H9 (cell line): ENCODE data around the gene PRSS8. TPM values are rescaled to one million over a fixed set of nuclear protein-coding genes. Genes with fewer than 3 reads are reported as not detected.

Experiments used
- DNase-seq: peaks from one replicate; pipeline ENCODE4 v3.0.0-alpha.2; 2017
- H2AFZ ChIP-seq: one replicate; pipeline ENCODE4 v1.6.1; 2013; ENCODE audit warnings: mild to moderate bottlenecking, low read length, control low read depth, moderate library complexity
- H2AK5ac ChIP-seq: 2 replicates; pipeline ENCODE4 v1.6.1; 2013; ENCODE audit warnings: low read length, control low read depth, mixed read lengths; ENCODE audit not compliant: insufficient read length
- H2BK120ac ChIP-seq: one replicate; pipeline ENCODE4 v1.6.1; 2013; ENCODE audit warnings: low read depth, mild to moderate bottlenecking, low read length, control low read depth, inconsistent platforms; ENCODE audit not compliant: poor library complexity, severe bottlenecking
- H2BK12ac ChIP-seq: 2 replicates; pipeline ENCODE4 v1.6.1; 2013; ENCODE audit warnings: low read length, control low read depth, mixed read lengths, low read depth; ENCODE audit not compliant: insufficient read length
- H2BK15ac ChIP-seq: 2 replicates; pipeline ENCODE4 v1.6.1; 2013; ENCODE audit warnings: low read depth, low read length, control low read depth
- H2BK20ac ChIP-seq: one replicate; pipeline ENCODE4 v1.6.1; 2013; ENCODE audit warnings: low read depth, mild to moderate bottlenecking, low read length, control low read depth, inconsistent platforms; ENCODE audit not compliant: poor library complexity, severe bottlenecking
- H2BK5ac ChIP-seq: 2 replicates; pipeline ENCODE4 v1.6.1; 2013; ENCODE audit warnings: low read length, control low read depth, mixed read lengths; ENCODE audit not compliant: insufficient read length
- H3K14ac ChIP-seq: 2 replicates; pipeline ENCODE4 v1.6.1; 2013; ENCODE audit warnings: low read length, control low read depth; ENCODE audit not compliant: insufficient read depth
- H3K18ac ChIP-seq: 2 replicates; pipeline ENCODE4 v1.6.1; 2013; ENCODE audit warnings: low read depth, mild to moderate bottlenecking, mixed read lengths, low read length, control low read depth; ENCODE audit not compliant: insufficient read length
- H3K23ac ChIP-seq: 2 replicates; pipeline ENCODE4 v1.6.1; 2013; ENCODE audit warnings: low read length, control low read depth, mixed read lengths, low read depth; ENCODE audit not compliant: insufficient read length
- H3K23me2 ChIP-seq: 2 replicates; pipeline ENCODE4 v1.6.1; 2013; ENCODE audit warnings: low read depth, mild to moderate bottlenecking, mixed read lengths, low read length, control low read depth; ENCODE audit not compliant: insufficient read length, poor library complexity, severe bottlenecking
- H3K27ac ChIP-seq: 2 replicates; pipeline ENCODE4 v1.5.1; 2013; ENCODE audit warnings: low read length, control low read depth, mixed read lengths, low read depth; ENCODE audit not compliant: insufficient read length
- H3K27me3 ChIP-seq: 2 replicates; pipeline ENCODE4 v1.6.1; 2013; ENCODE audit warnings: low read length, control low read depth, inconsistent platforms; ENCODE audit not compliant: insufficient read depth
- H3K4ac ChIP-seq: 2 replicates; pipeline ENCODE4 v1.6.1; 2013; ENCODE audit warnings: low read depth, mild to moderate bottlenecking, control low read depth, inconsistent platforms, low read length, moderate library complexity
- H3K4me1 ChIP-seq: 2 replicates; pipeline ENCODE4 v1.6.1; 2013; ENCODE audit warnings: low read length, control low read depth, inconsistent platforms; ENCODE audit not compliant: insufficient read depth
- H3K4me2 ChIP-seq: 2 replicates; pipeline ENCODE4 v1.6.1; 2013; ENCODE audit warnings: low read length, control low read depth, mixed read lengths; ENCODE audit not compliant: insufficient read length, insufficient read depth
- H3K56ac ChIP-seq: 2 replicates; pipeline ENCODE4 v1.6.1; 2013; ENCODE audit warnings: low read depth, mild to moderate bottlenecking, mixed read lengths, low read length, control low read depth; ENCODE audit not compliant: insufficient read length
- H3K79me1 ChIP-seq: 2 replicates; pipeline ENCODE4 v1.6.1; 2013; ENCODE audit warnings: low read depth, mild to moderate bottlenecking, moderate library complexity, low read length, control low read depth, inconsistent platforms; ENCODE audit not compliant: insufficient read depth, poor library complexity, severe bottlenecking
- H3K79me2 ChIP-seq: 2 replicates; pipeline ENCODE4 v1.6.1; 2013; ENCODE audit warnings: low read length, control low read depth, inconsistent platforms; ENCODE audit not compliant: insufficient read depth
- H3K9ac ChIP-seq: 2 replicates; pipeline ENCODE4 v1.6.1; 2013; ENCODE audit warnings: low read length, control low read depth, mixed read lengths; ENCODE audit not compliant: insufficient read length; ENCODE audit errors: extremely low read depth
- H3K9me3 ChIP-seq: one replicate; pipeline ENCODE4 v1.6.1; 2013; ENCODE audit warnings: low read depth, low read length, inconsistent platforms; ENCODE audit not compliant: control insufficient read depth
- H3T11ph ChIP-seq: one replicate; pipeline ENCODE4 v1.6.1; 2013; ENCODE audit warnings: mild to moderate bottlenecking, low read length, control low read depth, inconsistent platforms
- H4K20me1 ChIP-seq: one replicate; pipeline ENCODE4 v1.6.1; 2013; ENCODE audit not compliant: control insufficient read depth, insufficient read length, insufficient read depth
- H4K5ac ChIP-seq: 2 replicates; pipeline ENCODE4 v1.6.1; 2013; ENCODE audit warnings: low read depth, mild to moderate bottlenecking, mixed read lengths, low read length, control low read depth; ENCODE audit not compliant: insufficient read length
- H4K8ac ChIP-seq: replicated peaks from 2 replicates; pipeline ENCODE4 v1.6.1; 2013; ENCODE audit warnings: low read length, control low read depth, mixed read lengths, low read depth; ENCODE audit not compliant: insufficient read length
- H4K91ac ChIP-seq: 2 replicates; pipeline ENCODE4 v1.6.1; 2013; ENCODE audit warnings: low read depth, mild to moderate bottlenecking, moderate library complexity, mixed read lengths, low read length, control low read depth; ENCODE audit not compliant: insufficient read length
- H3K27ac Mint-ChIP-seq, 3 experiments: 2 replicates in 2 of 3; 3 replicates in 1 of 3; pipeline ENCODE4 v1.8.0; 2020 to 2021; ENCODE audit warnings: mixed read lengths in 3 of 3, mild to moderate bottlenecking in 1 of 3, moderate library complexity in 1 of 3
- H3K27me3 Mint-ChIP-seq: 2 replicates; pipeline ENCODE4 v1.8.0; 2021; ENCODE audit warnings: low read depth, mild to moderate bottlenecking, moderate library complexity, mixed read lengths
- H3K36me3 Mint-ChIP-seq, 3 experiments: 2 replicates in 2 of 3; 3 replicates in 1 of 3; pipeline ENCODE4 v1.8.0; 2020 to 2021; ENCODE audit warnings: low read depth in 3 of 3, mixed read lengths in 3 of 3; ENCODE audit not compliant: insufficient read depth in 1 of 3
- H3K4me1 Mint-ChIP-seq, 2 experiments: 2 replicates each; pipeline ENCODE4 v1.8.0; 2020; ENCODE audit warnings: mixed read lengths in 2 of 2
- H3K4me3 Mint-ChIP-seq, 2 experiments: 2 replicates in 1 of 2; 3 replicates in 1 of 2; pipeline ENCODE4 v1.8.0; 2020 to 2021; ENCODE audit warnings: mild to moderate bottlenecking in 2 of 2, mixed read lengths in 2 of 2, moderate library complexity in 1 of 2
- H3K9me3 Mint-ChIP-seq, 2 experiments: 2 replicates in 1 of 2; 3 replicates in 1 of 2; pipeline ENCODE4 v1.8.0; 2020; ENCODE audit warnings: mild to moderate bottlenecking in 2 of 2, mixed read lengths in 2 of 2, moderate library complexity in 1 of 2
- CTCF ChIP-seq: fragments of 200-600 bp; sonication (generic); conservative IDR thresholded peaks from 3 replicates; pipeline ENCODE4 v1.8.0; 2021; ENCODE audit warnings: antibody characterized with exemption, mild to moderate bottlenecking
- WGBS: extraction: QIAGEN DNeasy Blood & Tissue Kit; methylation state at CpG from one replicate; pipeline ENCODE4 v1.1.7; 2013; ENCODE audit warnings: missing lambda C conversion rate, low lambda C conversion rate, mixed read lengths; ENCODE audit not compliant: insufficient read length; ENCODE audit errors: extremely low coverage; 5-methylcytosine and 5-hydroxymethylcytosine counted together
- total RNA-seq: library from RNA; stranded (reverse); gene quantifications from 2 replicates; pipeline ENCODE4 v1.2.1, GENCODE V29; 2021

PRSS8 gene
- total RNA-seq, 1 experiment from 2014 or later, result 64.0 TPM

GRCh38 chr16:31181102-31181830 is 45.7 kb upstream of the PRSS8 start:
- Histone ChIP-seq H3K4ac (no peak overlapping the region), H2BK15ac (no peak overlapping the region), H3K18ac (no peak overlapping the region), H3K79me2 (peaks cover 39% of the 10 kb centered on the region), H3K27me3 (no peaks in the 10 kb centered on the region), H3K14ac (no peak overlapping the region), H3T11ph (no peak overlapping the region), H3K9ac (peak overlapping the region; percentile 97), H3K79me1 (peaks cover 11% of the 10 kb centered on the region), H4K91ac (no peak overlapping the region), H4K5ac (no peak overlapping the region), H3K27ac (no peak overlapping the region), H4K8ac (no peak overlapping the region), H2AFZ (no peak overlapping the region), H2BK5ac (no peak overlapping the region), H2BK20ac (no peak overlapping the region), H4K20me1 (no peaks in the 10 kb centered on the region), H3K4me1 (no peaks in the 10 kb centered on the region; the same call in 1 of the 2 replicates), H3K56ac (no peak overlapping the region), H2BK12ac (no peak overlapping the region), H2AK5ac (no peak overlapping the region), H3K4me2 (peak overlapping the region; percentile 87), H3K23me2 (peaks cover 9% of the 10 kb centered on the region), H3K23ac (no peak overlapping the region), H3K9me3 (no peaks in the 10 kb centered on the region), H2BK120ac (no peak overlapping the region)
- Mint-ChIP-seq H3K36me3 (peaks cover 53 to 56% (median 54%) of the 10 kb centered on the region in 3 experiments), H3K27me3 (peaks cover 2% of the 10 kb centered on the region), H3K4me3 (peak overlapping the region; percentile 97 to 99), H3K4me1 (peaks cover 36 to 42% of the 10 kb centered on the region in 2 experiments), H3K27ac (peak overlapping the region; percentile 92 to 100 (median 100)), H3K9me3 (peaks cover 0 to 2% of the 10 kb centered on the region in 2 experiments; a peak in 2 of 5 replicates)
- TF ChIP-seq CTCF, result no peak
- no peak for DNase-seq
- no CpG with 5 or more reads among the region's 31 CpGs for WGBS
